ENCODE data around the gene SLC6A19.
A peak's percentile ranks its signal among the peaks of the same experiment; 100 is the strongest.
"Not testable (repeated sequence)": the region's sequence is repeated elsewhere in the genome, so short reads cannot be mapped to it uniquely, and the experiment has no call there.

The SLC6A19 gene

DNA sequence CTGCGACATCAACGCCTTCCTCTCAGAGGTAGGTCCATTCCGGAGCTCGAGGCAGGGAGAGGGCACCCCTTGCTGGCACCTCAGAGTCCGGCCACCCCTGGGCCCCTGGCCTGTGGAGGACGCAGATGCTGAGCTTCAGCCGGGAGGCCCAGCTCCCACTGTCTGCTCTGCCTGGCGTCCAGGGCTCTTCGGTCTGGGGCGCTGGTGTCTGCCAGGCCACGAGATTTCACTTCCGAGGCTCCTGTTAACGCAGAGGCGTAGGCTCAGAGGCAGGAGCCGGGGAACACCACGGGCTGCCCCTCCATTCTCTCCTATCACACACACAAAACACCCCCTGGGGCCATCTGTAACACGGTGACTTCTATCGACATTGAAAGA is 15.5 kb downstream of the SLC6A19 start:
- no peak overlapping the region for H3K4me3 ChIP-seq (ENCODE audit: low read depth, low read length)
- no peak for DNase-seq (ENCODE audit: low read depth)

DNA sequence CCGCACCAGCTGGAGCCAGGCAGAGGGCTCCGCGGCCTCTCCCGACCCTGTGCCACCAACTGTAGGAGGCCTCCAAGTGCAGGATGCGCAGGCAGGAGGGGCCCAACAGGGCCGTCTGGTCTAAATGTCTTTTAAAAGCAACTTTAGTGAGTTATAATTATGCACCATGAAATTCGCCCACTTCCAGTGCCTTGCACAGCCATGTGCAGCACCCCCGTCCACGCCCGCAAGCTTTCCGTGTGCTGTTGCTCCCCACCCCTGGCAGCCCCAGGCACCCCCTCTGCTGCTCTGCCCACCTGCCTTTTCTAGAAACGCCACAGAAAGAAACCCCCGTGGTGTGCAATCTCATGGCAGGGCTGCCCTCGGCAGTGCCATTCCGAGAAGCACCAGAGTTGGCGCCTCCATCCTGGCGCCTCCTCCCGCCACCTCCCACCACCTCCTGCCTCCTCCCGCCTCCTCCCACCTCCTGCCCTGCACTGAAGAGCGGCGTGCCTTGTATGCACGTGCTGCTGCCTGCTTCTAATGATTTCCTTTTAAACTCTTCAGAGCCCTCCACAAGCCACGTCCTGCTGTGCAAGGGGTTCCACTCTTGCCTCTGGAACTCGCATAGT is 16.3 kb downstream of the SLC6A19 start:
- no peak overlapping the region for H3K4me3 ChIP-seq (ENCODE audit: low read depth, low read length)

DNA sequence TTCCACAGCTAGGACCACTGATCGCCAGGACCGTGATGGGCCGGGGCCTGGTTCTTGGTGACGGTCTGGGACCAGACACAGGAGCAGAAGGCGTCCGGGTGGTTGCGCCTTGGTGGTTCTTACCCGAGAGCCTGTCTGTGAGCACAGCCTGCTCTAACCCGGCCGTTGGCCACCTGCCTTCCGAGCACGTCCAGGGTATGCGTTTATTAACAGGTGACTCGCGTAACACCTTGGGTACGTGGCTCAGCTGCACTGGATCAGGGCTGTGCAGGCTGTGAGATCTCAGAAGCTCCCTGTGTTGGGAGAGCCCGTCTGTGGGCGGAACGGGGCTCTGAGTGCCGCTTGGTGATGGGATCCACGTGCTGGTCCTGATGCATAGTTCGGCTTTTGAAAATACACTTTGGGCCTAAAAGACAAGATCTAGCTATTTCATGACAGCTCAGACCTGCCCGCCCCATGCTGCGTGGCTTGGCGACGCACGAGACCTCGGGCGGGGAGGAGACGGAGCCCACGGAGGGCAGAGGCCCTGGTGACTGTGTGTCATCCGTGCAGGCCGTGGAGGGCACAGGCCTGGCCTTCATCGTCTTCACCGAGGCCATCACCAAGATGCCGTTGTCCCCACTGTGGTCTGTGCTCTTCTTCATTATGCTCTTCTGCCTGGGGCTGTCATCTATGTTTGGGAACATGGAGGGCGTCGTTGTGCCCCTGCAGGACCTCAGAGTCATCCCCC is 17.1 kb downstream of the SLC6A19 start:
- DNase-seq (ENCODE audit: low read depth) = no peak
- H3K4me3 ChIP-seq (ENCODE audit: low read depth, low read length) = no peak overlapping the region

More for the DNA sequence above, 16.3 kb downstream of the SLC6A19 start:
- no peak for DNase-seq (ENCODE audit: low read depth)

DNA sequence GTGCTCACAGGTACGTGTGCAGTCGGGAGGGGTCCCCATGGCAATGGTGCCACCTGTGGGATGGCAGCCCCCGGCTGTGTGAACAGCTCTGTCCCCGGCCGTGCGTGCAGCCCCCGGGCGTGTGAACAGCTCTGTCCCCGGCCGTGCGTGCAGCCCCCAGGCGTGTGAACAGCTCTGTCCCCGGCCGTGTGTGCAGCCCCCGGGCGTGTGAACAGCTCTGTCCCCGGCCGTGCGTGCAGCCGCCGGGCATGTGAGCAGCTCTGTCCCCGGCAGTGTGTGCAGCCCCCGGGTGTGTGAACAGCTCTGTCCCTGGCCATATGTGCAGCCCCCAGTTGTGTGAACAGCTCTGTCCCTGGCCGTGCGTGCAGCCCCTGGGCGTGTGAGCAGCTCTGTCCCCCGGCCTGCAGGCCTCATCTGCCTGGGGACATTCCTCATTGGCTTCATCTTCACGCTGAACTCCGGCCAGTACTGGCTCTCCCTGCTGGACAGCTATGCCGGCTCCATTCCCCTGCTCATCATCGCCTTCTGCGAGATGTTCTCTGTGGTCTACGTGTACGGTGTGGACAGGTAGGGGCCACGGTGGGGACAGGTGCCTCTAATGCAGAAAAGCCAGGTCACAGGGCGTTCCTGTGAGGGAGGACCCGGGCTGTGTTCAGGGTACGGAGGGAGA is 17.8 kb downstream of the SLC6A19 start:
- no peak overlapping the region for H3K4me3 ChIP-seq (ENCODE audit: low read depth, low read length)
- DNase-seq (ENCODE audit: low read depth) = no peak

DNA sequence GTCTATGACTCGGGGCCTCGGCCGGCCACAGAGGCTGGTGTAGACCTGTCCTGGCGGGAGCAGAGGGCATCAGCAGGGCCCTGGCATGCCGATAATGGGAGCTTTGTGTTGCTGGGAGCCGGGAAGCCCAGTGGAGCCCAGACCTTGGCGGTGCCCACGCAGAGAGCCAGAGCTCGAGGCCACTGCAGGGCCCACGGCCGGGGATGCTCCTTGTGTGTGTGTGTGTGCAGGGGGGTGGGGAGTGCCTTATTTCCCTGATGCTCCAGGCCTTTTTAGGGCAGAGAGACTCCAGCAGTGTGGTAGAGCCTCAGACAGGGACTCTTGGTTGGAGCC is 18.3 kb downstream of the SLC6A19 start:
- H3K4me3 ChIP-seq (ENCODE audit: low read depth, low read length) = no peak overlapping the region
- DNase-seq (ENCODE audit: low read depth) = no peak

DNA sequence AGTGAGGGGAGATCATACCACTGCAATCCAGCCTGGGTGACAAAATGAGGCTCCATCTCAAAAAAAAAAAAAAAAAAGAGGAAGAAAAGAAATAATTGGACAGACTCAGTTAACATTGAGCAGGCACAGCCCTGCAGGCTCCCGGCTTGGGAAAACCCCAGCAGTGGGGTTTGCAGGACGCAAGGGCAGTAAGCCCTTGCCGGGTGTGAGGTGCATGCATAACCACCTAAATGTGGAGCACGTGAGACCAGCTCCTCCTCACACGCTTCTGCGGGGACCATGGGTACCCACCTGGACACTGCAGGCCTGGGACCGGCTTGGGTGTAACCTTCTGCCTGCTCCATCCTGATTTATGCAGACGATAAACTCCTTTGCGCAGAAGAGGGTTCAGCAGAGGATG is 19.0 kb downstream of the SLC6A19 start:
- no peak for DNase-seq (ENCODE audit: low read depth)
- H3K4me3 ChIP-seq (ENCODE audit: low read depth, low read length) = no peak overlapping the region

DNA sequence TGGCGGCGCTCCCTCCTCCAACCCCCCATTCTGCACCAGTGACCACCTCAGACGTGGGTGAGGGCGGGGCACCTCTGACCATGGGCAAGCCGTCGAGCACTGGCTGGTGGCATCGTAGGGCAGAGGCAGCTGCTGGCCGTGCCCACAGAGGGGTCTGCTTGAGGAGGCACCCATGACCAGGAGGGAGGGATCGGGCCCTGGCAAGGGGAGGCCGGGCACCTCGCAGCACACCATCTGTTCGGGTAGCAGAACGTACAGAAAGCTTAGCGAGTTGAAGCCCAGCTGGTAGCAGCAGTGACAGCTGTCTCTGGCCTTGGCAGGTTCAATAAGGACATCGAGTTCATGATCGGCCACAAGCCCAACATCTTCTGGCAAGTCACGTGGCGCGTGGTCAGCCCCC is 19.4 kb downstream of the SLC6A19 start:
- no peak for DNase-seq (ENCODE audit: low read depth)
- no peak overlapping the region for H3K4me3 ChIP-seq (ENCODE audit: low read depth, low read length)

DNA sequence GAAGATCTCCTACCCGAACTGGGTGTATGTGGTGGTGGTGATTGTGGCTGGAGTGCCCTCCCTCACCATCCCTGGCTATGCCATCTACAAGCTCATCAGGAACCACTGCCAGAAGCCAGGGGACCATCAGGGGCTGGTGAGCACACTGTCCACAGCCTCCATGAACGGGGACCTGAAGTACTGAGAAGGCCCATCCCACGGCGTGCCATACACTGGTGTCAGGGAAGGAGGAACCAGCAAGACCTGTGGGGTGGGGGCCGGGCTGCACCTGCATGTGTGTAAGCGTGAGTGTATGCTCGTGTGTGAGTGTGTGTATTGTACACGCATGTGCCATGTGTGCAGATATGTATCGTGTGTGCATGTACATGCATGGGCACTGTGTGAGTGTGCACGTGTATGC is 20.3 kb downstream of the SLC6A19 start:
- H3K4me3 ChIP-seq (ENCODE audit: low read depth, low read length) = no peak overlapping the region
- no peak for DNase-seq (ENCODE audit: low read depth)

DNA sequence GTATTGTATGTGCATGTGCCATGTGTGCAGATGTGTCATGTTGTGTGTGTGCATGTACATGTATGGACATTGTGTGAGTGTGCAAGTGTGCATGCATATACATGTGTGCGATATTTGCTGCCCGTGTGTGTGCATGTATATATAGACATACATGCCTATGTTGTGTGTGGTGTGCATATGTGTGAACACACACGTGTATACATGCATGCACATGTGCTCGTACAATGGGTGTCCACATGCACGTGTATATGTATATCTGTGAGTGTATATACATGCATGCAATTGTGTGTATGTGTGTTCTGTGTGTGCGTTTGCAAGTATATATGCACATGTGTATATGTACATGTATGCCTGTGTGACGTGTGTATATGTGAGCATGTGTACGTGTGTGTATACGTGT is 20.8 kb downstream of the SLC6A19 start:
- no peak for DNase-seq (ENCODE audit: low read depth)

DNA sequence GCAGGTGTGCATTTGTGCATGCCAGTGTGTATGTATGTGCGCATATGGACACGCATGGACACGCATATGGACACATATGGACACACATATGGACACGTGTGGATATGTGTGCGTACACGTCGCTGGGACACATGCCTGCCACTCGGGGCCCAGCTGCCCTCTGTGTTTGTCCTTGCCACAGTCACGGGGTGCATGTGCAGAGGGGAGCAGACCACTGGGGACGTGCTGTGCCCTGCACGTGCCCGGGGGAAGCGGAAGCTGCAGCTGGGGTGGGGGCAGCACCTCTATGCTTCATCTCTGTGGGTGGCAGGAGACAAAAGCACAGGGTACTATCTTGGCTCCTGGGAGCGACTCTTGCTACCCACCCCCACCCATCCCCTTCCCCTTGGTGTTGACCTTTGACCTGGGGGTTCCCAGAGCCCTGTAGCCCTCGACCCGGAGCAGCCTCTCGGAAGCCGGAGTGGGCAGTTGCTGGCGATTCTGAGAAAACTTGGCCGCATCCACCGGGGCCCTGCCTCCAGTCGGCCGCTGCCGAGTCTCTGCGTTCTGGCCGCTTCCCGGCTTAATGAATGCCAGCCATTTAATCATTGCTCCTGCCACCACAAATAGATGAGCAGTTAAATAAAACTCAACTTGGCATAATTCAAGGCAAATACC is 21.4 kb downstream of the SLC6A19 start:
- no peak for DNase-seq (ENCODE audit: low read depth)
- no peak overlapping the region for H3K4me3 ChIP-seq (ENCODE audit: low read depth, low read length)

More for the DNA sequence above, 20.8 kb downstream of the SLC6A19 start:
- H3K4me3 ChIP-seq (ENCODE audit: low read depth, low read length) = no peak overlapping the region

DNA sequence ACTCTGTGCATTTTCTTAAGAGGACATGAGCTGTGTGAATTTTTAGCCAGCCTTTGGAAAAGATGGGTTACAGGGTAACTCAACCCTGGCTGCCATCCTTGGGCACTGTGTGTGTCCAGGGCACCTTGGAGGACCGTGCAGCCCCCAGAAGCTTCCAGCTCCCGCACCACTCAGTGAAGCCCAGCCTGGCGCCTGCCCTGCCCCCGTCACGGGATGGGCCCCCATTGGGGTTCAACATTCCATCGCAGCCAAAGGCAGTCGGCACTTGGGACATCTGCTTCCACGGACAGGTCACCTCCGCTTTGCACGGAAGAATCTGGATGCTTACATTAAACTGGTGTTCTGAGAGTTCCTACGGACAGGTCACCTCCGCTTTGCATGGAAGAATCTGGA is 21.9 kb downstream of the SLC6A19 start:
- H3K4me3 ChIP-seq (ENCODE audit: low read depth, low read length) = no peak overlapping the region
- no peak for DNase-seq (ENCODE audit: low read depth)

DNA sequence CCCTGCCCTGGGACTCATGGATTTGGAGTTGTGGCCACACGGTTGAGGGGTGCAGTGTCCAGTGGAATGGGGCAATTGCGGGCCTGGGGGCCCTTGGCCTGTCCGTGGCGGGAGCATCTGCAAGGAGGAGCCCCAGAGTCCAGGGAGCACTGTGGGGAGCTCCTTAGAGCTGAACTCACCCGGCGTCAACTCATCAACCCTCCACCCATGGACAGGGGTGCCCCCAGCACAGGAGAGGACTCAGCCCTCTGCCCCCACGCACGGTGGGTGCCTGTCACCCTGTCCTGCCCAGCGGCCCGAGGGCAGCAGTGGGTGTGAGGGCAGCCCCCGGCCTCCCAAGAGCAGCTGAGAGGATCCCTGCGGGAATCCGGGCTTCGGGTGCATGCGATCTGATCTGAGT is 23.2 kb downstream of the SLC6A19 start:
- no peak for DNase-seq (ENCODE audit: low read depth)

DNA sequence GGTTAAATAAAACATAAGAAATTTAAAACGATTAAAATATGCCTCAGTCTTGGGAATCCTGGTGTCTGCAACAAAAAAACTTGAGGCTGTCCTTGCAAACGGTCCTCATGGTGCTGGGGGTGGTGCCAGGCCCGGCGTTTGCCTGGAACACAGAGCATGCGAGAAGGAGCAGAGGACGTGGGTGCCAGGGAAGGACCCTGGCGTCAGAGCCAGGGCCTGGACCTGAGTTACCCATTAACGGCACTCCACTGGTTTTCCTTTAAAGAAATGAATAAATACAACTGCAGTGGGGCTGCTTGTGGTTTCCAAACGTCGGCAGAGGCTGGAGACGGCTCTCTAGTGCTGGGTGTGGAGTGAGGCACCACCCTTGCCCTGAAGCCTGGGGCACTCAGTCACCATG is 23.7 kb downstream of the SLC6A19 start, which contains the start of gene SLC6A18:
SLC6A18 (plus strand) TSS at position 301 of the 400 bp plus-strand sequence; CDS start at position 398, 97 bp downstream.
- no peak within 1 kb of the TSS for H3K4me3 ChIP-seq (ENCODE audit: low read depth, low read length)
- DNase-seq (ENCODE audit: low read depth) = no peak

More for the DNA sequence above, 23.2 kb downstream of the SLC6A19 start:
- no peak overlapping the region for H3K4me3 ChIP-seq (ENCODE audit: low read depth, low read length)

DNA sequence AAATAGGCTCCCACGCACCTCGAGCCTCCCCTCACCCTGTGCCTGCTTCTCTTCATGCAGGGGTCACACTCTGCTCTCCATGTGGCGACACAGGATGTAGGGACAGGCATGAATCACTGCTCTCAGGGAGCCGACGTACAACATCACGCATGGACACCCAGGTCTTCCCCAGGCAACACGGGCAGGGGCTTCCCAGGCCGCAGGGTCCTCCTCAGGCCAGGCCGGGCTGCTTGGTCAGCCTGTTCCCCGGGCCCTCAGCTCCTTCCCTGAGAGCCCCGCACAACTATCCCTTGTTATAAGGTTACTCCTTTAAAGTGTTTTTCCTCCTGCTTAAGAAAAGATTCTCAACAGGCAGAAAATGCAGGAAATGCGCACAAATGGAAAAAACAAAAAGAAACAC is 24.8 kb downstream of the SLC6A19 start:
- no peak overlapping the region for H3K4me3 ChIP-seq (ENCODE audit: low read depth, low read length)
- no peak for DNase-seq (ENCODE audit: low read depth)

DNA sequence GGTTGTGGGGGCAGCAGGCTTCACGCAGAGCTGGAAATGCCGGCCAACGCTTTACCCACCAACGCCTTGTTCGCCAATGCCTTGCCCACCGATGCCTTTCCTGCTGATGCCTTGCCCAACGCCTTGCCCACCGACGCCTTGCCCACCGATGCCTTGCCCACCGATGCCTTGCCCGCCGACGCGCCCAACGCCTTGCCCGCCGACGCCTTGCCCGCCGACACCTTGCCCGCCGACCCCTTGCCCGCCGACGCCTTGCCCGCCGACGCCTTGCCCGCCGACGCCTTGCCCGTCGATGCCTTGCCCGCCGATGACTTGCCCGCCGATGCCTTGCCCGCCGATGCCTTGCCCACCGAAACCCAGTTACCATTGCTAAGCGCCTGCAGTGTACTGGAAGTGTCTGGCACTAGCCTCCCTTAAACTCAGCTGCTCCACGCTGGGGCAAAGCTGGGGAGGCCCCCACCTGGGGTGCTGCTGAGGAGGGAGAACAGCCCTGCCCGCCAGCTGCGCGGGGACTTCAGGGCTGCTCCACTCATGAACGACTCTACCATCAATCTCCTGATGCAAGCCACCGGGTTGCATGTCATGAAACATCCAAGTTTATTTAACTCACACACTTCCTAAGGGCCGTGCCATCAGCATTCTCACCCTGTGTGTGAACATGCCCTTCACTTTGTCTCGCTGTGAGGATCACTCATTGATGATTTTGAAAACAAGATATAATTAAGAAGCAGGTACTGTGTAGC is 25.6 kb downstream of the SLC6A19 start:
- no peak overlapping the region for H3K4me3 ChIP-seq (ENCODE audit: low read depth, low read length)
- DNase-seq (ENCODE audit: low read depth) = no peak

DNA sequence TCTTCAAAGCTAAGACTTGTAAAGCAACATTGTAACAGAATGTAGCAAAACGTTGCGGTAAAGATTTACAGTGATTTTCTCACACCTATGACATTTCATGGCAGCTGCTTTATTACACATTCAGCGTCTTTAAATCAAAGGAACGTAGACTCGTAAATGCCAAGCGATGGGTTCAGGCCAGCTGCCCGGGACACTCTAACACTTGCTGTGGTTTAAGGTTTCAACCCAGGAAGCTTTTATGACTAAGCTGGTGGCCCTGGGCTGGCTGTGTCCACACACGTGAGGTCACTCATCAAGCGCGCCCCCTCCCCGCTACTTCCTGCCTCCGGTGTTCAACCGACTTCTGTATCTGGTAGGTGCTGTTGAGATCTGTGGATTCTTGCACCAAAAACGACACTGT is 26.3 kb downstream of the SLC6A19 start:
- peak; percentile 7 for DNase-seq (ENCODE audit: low read depth)
- no peak overlapping the region for H3K4me3 ChIP-seq (ENCODE audit: low read depth, low read length)

DNA sequence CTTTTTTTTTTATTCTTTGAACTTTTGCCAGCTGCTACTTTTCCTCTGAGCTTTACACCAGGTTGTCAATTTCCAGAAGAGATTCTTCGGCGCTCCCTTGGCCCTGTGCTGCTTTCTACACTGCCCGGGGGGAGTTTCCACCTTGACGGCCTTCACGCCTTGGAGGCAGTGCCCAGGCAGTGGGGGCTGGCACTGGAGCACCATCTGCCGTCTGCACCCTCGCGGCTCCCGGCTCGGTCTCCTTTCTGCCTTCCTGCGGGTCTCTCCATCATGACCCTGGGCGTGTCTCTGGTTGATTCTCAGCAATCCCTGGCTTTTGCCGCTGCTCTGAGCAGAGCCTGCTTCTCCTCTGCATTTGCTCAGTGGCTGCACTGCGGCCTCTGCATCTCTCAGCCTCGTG is 26.7 kb downstream of the SLC6A19 start:
- no peak for DNase-seq (ENCODE audit: low read depth)
- H3K4me3 ChIP-seq (ENCODE audit: low read depth, low read length) = no peak overlapping the region

DNA sequence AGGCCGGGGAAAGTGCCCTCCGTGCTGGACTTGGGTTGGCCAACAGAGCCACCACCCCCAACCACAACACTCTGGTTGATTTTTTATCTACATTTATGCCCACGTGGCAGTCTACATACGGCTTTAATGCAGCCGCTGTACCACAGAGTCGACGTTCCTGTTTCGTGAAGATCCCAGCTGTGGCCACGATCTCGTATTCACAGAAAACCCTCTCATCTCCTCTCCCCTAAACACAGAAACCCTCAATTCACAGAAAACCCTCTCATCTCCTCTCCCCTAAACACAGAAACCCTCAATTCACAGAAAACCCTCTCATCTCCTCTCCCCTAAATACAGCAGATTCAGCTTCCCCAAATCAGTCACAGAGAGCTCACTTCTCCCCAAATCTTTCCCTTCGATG is 27.6 kb downstream of the SLC6A19 start:
- DNase-seq (ENCODE audit: low read depth); H3K4me3 ChIP-seq (ENCODE audit: low read depth, low read length): not testable (repeated sequence)

DNA sequence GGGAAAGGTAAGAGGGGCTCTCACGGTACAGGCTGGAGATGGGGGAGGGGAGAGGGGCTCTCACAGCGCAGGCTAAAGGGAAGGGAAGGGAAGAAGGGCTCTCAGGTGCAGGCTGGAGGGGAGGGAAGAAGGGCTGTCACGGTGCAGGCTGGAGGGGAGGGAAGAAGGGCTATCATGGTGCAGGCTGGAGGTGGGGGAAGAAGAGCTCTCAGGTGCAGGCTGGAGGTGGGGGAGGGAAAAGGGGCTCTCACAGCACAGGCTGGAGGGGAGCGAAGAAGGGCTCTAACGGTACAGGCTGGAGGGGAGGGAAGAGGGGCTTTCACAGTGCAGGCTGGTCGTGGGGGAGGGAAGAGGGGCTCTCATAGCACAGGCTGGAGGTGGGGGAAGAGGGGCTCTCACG is 28.4 kb downstream of the SLC6A19 start:
- no peak for DNase-seq (ENCODE audit: low read depth)
- H3K4me3 ChIP-seq (ENCODE audit: low read depth, low read length) = no peak overlapping the region

DNA sequence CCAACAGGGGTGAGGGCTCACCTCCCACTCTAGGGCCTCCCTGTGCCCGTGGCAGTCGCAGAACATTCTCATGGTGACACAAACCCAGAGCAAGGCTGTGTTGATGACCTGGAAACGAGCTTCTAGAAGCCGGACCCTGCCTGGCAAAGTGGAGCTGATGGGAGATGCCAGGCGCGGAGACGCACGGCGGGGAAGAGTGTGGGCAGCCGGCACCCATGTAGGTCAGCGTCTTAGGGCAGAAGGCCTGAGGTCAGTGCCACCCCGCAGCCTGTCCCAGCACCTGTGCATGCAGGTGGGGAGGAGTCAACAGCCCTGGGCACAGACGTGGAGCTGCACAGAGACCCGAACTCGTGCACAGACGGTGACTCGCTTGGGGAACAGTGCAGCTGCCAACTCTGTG is 29.2 kb downstream of the SLC6A19 start:
- H3K4me3 ChIP-seq (ENCODE audit: low read depth, low read length) = no peak overlapping the region
- no peak for DNase-seq (ENCODE audit: low read depth)

Measured in skeletal muscle cell (primary cell).